IPS-11a (cell line): ENCODE measurements around the gene EYA2.
"Not testable (repeated sequence)": the region's sequence is repeated elsewhere in the genome, so short reads cannot be mapped to it uniquely, and the experiment has no call there.

Source experiments
- H3K4me3 ChIP-seq: one replicate; pipeline ENCODE4 v1.5.1; 2013; ENCODE audit warnings: low read depth, low read length, control low read depth

EYA2 gene

GRCh38 chr20:46894579-46894958, at the start of gene EYA2:
TSS of gene EYA2 (plus strand) at chr20:46894843. CDS start at chr20:46990011, 95,168 bp downstream.
- peak within 1 kb of the TSS; percentile 44 for H3K4me3 ChIP-seq

GRCh38 chr20:46844965-46845364, 49.7 kb upstream of the EYA2 start:
- H3K4me3 ChIP-seq = no peak overlapping the region

GRCh38 chr20:46849269-46849668, 45.4 kb upstream of the EYA2 start:
- H3K4me3 ChIP-seq = no peak overlapping the region

- H3K4me3 ChIP-seq = no peak overlapping the region
Measured at GRCh38 chr20:46849751-46850150, 44.9 kb upstream of the EYA2 start.

GRCh38 chr20:46850416-46850815, 44.2 kb upstream of the EYA2 start:
- no peak overlapping the region for H3K4me3 ChIP-seq

GRCh38 chr20:46850896-46851295, 43.7 kb upstream of the EYA2 start:
- no peak overlapping the region for H3K4me3 ChIP-seq

- H3K4me3 ChIP-seq = no peak overlapping the region
Measured at GRCh38 chr20:46851746-46852145, 42.9 kb upstream of the EYA2 start.

GRCh38 chr20:46852313-46852712, 42.3 kb upstream of the EYA2 start:
- H3K4me3 ChIP-seq = no peak overlapping the region

GRCh38 chr20:46853926-46854325, 40.7 kb upstream of the EYA2 start:
- no peak overlapping the region for H3K4me3 ChIP-seq

- H3K4me3 ChIP-seq = no peak overlapping the region
Measured at GRCh38 chr20:46857061-46857831, 37.4 kb upstream of the EYA2 start.

GRCh38 chr20:46865824-46866223, 28.8 kb upstream of the EYA2 start:
- no peak overlapping the region for H3K4me3 ChIP-seq

- no peak overlapping the region for H3K4me3 ChIP-seq
Measured at GRCh38 chr20:46870041-46870440, 24.6 kb upstream of the EYA2 start.

- H3K4me3 ChIP-seq = no peak overlapping the region
Measured at GRCh38 chr20:46872328-46873211, 22.1 kb upstream of the EYA2 start.

GRCh38 chr20:46875059-46875458, 19.6 kb upstream of the EYA2 start:
- no peak overlapping the region for H3K4me3 ChIP-seq

GRCh38 chr20:46879386-46879785, 15.3 kb upstream of the EYA2 start:
- no peak overlapping the region for H3K4me3 ChIP-seq

GRCh38 chr20:46879963-46880362, 14.7 kb upstream of the EYA2 start:
- not testable (repeated sequence) for H3K4me3 ChIP-seq

GRCh38 chr20:46883892-46884291, 10.8 kb upstream of the EYA2 start:
- H3K4me3 ChIP-seq = no peak overlapping the region

- H3K4me3 ChIP-seq = no peak overlapping the region
Measured at GRCh38 chr20:46890682-46891081, 4.0 kb upstream of the EYA2 start.

- no peak overlapping the region for H3K4me3 ChIP-seq
Measured at GRCh38 chr20:46893051-46893450, 1.6 kb upstream of the EYA2 start.

GRCh38 chr20:46893877-46894578, 615 bp upstream of the EYA2 start:
- peak overlapping the region; percentile 31 for H3K4me3 ChIP-seq
